ENCODE measurements around the gene RASGRF2.
"Not testable (repeated sequence)": the region's sequence is repeated elsewhere in the genome, so short reads cannot be mapped to it uniquely, and the experiment has no call there.

The RASGRF2 gene

DNA sequence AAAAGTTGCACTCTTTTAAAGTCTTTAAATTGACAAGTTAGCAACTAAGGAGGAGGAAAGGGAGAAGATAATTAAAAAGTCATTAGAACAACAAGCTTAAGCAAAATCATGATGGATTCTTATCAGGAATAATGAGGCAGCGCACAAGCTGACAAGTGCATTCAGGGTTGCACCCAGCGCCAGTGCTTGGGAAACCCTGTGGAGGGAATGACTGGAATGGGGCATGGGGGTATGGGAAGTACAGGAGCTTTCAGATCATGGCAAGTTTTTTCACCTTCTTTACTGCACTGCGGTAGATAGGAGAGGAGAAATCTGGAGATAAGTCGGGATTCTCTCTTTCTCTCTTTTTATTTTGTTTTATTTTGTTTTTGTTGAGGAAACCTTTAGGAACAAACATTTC lies 155.1 kb downstream of the RASGRF2 start:
- no peak overlapping the region for H3K4me3 ChIP-seq (ENCODE audit: low read depth, low read length)
- no peak for DNase-seq (ENCODE audit: low read depth)
- TF ChIP-seq, protein P1, sequence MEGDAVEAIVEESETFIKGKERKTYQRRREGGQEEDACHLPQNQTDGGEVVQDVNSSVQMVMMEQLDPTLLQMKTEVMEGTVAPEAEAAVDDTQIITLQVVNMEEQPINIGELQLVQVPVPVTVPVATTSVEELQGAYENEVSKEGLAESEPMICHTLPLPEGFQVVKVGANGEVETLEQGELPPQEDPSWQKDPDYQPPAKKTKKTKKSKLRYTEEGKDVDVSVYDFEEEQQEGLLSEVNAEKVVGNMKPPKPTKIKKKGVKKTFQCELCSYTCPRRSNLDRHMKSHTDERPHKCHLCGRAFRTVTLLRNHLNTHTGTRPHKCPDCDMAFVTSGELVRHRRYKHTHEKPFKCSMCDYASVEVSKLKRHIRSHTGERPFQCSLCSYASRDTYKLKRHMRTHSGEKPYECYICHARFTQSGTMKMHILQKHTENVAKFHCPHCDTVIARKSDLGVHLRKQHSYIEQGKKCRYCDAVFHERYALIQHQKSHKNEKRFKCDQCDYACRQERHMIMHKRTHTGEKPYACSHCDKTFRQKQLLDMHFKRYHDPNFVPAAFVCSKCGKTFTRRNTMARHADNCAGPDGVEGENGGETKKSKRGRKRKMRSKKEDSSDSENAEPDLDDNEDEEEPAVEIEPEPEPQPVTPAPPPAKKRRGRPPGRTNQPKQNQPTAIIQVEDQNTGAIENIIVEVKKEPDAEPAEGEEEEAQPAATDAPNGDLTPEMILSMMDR (IDR thresholded peaks at IDR 0.05; ENCODE audit: low read depth, low read length) = no peak
- TF ChIP-seq MYC (IDR thresholded peaks at IDR 0.05; ENCODE audit: low read depth, low read length) (no peak), POLR2A (IDR thresholded peaks at IDR 0.05; ENCODE audit: extremely low read depth, insufficient read length) (no peak)
- TF ChIP-seq, protein P2, sequence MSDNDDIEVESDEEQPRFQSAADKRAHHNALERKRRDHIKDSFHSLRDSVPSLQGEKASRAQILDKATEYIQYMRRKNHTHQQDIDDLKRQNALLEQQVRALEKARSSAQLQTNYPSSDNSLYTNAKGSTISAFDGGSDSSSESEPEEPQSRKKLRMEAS (IDR thresholded peaks at IDR 0.05; ENCODE audit: low read depth, low read length) = no peak

DNA sequence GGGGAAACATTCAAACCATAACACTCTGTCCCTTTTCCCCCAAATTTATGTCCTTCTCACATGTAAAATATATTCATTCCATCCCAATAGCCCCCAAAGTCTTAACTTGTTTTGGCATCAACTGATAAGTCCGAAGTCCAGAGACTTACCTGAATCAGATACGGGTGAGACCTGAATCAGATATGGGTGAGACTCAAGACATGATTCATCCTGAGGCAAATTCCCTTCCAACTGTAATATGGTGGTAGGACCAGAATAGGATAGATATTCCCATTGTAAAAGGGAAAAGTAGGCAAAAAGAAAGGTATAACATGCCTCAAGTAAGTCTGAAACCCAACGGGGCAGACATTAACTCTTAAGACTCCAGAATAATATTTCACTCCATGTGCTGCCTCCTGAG lies 157.4 kb downstream of the RASGRF2 start:
- no peak for TF ChIP-seq POLR2A (IDR thresholded peaks at IDR 0.05; ENCODE audit: extremely low read depth, insufficient read length)
- TF ChIP-seq, protein P1 (IDR thresholded peaks at IDR 0.05; ENCODE audit: low read depth, low read length) = no peak
- no peak for TF ChIP-seq MYC (IDR thresholded peaks at IDR 0.05; ENCODE audit: low read depth, low read length)
- TF ChIP-seq, protein P2 (IDR thresholded peaks at IDR 0.05; ENCODE audit: low read depth, low read length) = no peak
- no peak for DNase-seq (ENCODE audit: low read depth)
- H3K4me3 ChIP-seq (ENCODE audit: low read depth, low read length) = no peak overlapping the region

DNA sequence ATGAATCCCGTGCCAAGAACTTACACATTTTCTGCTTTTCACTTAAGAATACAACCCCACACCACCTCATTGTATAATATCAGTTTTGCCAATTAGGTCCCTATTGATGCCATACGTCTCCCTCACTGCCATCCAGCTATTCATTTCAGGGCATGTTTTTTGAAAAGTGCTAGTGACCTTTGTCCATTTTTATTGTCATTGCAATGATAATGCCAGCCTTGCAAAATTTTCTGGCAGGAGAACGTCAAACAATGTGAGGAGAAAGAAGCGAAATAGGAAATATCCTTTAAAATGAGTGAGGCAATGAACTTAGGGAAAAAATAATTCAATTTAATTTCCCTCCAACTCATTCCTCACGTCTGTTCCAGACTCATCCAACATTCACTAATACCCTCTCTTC lies 161.1 kb downstream of the RASGRF2 start:
- DNase-seq (ENCODE audit: low read depth) = no peak
- TF ChIP-seq, protein P1 (IDR thresholded peaks at IDR 0.05; ENCODE audit: low read depth, low read length) = no peak
- no peak for TF ChIP-seq POLR2A (IDR thresholded peaks at IDR 0.05; ENCODE audit: extremely low read depth, insufficient read length)
- TF ChIP-seq, protein P2 (IDR thresholded peaks at IDR 0.05; ENCODE audit: low read depth, low read length) = no peak
- TF ChIP-seq MYC (IDR thresholded peaks at IDR 0.05; ENCODE audit: low read depth, low read length) = no peak

DNA sequence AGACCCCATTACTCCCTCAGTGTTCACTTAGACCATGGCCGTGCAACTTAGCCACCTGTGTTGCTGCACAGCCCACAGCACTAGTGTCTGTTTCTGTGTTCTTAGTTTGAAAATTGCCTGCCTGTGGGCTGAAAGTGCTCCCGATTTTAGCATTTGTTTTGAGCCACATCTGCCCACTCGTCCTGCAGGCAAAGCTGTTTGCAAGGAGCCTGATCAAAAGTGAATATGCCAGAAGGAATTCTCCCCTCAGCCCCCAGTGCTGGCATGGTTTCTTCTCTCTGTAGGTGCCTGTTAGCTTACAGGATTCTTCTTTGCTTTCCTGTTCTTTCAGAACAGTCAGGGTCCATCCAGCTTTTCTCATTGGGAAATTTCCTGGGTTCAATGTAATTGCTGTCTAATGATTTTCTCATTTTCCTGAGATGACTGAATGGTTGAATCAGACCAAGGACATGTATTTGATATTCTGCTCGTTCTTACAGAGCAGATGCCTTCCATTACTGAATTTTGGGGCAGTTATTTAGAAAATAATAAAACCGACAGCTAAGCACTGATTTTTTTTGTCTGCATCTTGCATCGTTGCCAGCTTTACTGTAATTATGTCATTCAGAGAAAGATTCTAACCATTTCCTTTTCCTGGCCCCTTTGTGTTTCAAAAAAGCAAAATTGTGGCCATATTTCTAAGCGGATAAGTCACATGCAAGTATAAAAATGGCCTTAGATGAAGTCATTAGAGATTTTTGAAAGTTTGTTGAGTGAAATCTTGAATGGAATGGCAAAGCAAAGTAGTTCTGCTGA lies 161.9 kb downstream of the RASGRF2 start:
- TF ChIP-seq MYC (IDR thresholded peaks at IDR 0.05; ENCODE audit: low read depth, low read length) = no peak
- TF ChIP-seq, protein P2 (IDR thresholded peaks at IDR 0.05; ENCODE audit: low read depth, low read length) = no peak
- TF ChIP-seq POLR2A (IDR thresholded peaks at IDR 0.05; ENCODE audit: extremely low read depth, insufficient read length) = no peak
- TF ChIP-seq, protein P1 (IDR thresholded peaks at IDR 0.05; ENCODE audit: low read depth, low read length) = no peak
- no peak overlapping the region for H3K4me3 ChIP-seq (ENCODE audit: low read depth, low read length)
- no peak for DNase-seq (ENCODE audit: low read depth)

More for the DNA sequence above, 161.1 kb downstream of the RASGRF2 start:
- H3K4me3 ChIP-seq (ENCODE audit: low read depth, low read length) = no peak overlapping the region

DNA sequence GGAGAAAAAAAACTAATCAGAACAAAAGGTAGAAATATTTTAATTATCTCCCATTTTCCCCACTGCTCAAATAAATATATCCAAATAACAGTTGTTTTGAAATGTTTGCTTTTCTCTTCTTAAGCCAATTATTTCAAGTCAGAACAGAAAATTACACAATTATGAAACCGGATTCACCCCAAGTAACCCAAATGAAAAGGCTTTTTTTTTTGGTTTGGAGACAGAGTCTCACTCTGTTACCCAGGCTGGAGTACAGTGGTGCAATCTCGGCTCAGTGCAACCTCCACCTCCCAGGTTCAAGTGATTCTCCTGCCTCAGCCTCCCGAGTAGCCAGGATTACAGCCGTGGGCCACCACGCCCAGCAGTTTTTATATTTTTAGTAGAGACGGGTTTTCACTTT lies 164.5 kb downstream of the RASGRF2 start:
- not testable (repeated sequence) for DNase-seq (ENCODE audit: low read depth)

DNA sequence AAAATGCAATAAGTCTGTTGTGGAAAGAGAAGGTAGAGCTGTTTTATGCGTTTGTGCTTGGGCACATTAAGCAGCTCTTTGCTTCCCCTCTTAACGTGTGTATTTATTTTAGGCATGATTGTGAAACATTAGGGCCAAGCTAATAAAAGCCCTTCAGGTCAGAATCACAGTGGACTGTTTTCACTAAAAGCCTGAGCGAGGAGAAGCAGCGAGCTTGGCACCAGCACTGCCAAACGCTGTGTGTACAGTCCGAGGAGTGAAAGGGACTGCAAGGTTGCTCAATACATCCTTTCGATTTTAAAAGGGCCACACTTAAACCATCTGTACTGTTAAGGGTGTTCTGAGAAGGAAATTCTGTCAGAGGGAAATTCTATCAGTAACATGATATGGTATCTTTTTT lies 165.8 kb downstream of the RASGRF2 start:
- TF ChIP-seq, protein P2 (IDR thresholded peaks at IDR 0.05; ENCODE audit: low read depth, low read length) = no peak
- TF ChIP-seq POLR2A (IDR thresholded peaks at IDR 0.05; ENCODE audit: extremely low read depth, insufficient read length) (no peak), MYC (IDR thresholded peaks at IDR 0.05; ENCODE audit: low read depth, low read length) (no peak)
- TF ChIP-seq, protein P1 (IDR thresholded peaks at IDR 0.05; ENCODE audit: low read depth, low read length) = no peak
- H3K4me3 ChIP-seq (ENCODE audit: low read depth, low read length) = no peak overlapping the region
- peak; percentile 26 for DNase-seq (ENCODE audit: low read depth)

More for the DNA sequence above, 164.5 kb downstream of the RASGRF2 start:
- not testable (repeated sequence) for H3K4me3 ChIP-seq (ENCODE audit: low read depth, low read length)
